ENCODE data around the gene TRIM4.
A peak's percentile ranks its signal among the peaks of the same experiment; 100 is the strongest.
"Not testable (repeated sequence)": the region's sequence is repeated elsewhere in the genome, so short reads cannot be mapped to it uniquely, and the experiment has no call there.

TRIM4 gene, protein sequence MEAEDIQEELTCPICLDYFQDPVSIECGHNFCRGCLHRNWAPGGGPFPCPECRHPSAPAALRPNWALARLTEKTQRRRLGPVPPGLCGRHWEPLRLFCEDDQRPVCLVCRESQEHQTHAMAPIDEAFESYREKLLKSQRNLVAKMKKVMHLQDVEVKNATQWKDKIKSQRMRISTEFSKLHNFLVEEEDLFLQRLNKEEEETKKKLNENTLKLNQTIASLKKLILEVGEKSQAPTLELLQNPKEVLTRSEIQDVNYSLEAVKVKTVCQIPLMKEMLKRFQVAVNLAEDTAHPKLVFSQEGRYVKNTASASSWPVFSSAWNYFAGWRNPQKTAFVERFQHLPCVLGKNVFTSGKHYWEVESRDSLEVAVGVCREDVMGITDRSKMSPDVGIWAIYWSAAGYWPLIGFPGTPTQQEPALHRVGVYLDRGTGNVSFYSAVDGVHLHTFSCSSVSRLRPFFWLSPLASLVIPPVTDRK

DNA sequence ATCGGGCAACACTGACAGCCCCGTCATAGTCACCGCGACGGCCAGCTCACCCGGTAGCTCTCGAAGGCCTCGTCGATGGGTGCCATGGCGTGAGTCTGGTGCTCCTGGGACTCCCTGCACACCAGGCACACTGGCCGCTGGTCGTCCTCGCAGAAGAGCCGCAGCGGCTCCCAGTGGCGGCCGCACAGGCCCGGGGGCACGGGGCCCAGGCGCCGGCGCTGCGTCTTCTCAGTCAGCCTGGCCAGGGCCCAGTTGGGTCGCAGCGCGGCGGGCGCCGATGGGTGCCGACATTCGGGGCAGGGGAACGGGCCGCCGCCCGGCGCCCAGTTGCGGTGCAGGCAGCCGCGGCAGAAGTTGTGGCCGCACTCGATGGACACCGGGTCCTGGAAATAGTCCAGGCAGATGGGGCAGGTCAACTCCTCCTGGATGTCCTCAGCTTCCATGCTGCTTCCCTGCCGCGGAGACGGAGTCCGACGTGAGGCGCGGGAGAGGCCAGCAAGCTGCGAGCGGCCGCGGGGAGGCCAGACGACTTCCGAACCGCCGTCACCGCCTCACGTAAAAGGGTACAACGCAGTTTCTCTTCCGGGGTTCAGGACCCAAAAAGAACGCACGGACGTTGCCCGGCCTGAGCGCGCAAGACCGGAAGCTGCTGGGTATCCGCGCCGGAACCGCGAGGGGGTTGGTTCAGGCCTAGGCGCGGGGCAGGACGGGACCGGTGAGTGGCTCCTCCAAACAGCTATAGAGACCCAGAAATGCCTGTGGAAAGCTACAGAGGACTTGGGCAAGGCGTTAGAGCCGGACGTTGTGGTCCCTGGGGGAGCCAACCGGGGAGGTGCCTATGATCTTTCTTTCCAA lies at the start of gene TRIM4:
Gene TRIM4, minus strand, starts transcription at position 572 of the 855 bp plus-strand sequence. Its CDS starts 129 bp downstream, at position 443.
- Histone ChIP-seq H3K27ac (ENCODE audit: low read depth, low read length) (peak within 1 kb of the TSS; percentile 97), H3K9ac (ENCODE audit: low read length) (peak within 1 kb of the TSS; percentile 75), H3K4me1 (ENCODE audit: control insufficient read depth, insufficient read depth, low read length) (peaks cover 23% of the 10 kb centered on the region), H3K36me3 (ENCODE audit: control insufficient read depth, insufficient read depth, low read length) (peaks cover 4% of the 10 kb centered on the region), H3K27me3 (ENCODE audit: control insufficient read depth, insufficient read depth, low read length) (no peaks in the 10 kb centered on the region), H3K4me3 (ENCODE audit: low read length) (peak within 1 kb of the TSS; percentile 93)

DNA sequence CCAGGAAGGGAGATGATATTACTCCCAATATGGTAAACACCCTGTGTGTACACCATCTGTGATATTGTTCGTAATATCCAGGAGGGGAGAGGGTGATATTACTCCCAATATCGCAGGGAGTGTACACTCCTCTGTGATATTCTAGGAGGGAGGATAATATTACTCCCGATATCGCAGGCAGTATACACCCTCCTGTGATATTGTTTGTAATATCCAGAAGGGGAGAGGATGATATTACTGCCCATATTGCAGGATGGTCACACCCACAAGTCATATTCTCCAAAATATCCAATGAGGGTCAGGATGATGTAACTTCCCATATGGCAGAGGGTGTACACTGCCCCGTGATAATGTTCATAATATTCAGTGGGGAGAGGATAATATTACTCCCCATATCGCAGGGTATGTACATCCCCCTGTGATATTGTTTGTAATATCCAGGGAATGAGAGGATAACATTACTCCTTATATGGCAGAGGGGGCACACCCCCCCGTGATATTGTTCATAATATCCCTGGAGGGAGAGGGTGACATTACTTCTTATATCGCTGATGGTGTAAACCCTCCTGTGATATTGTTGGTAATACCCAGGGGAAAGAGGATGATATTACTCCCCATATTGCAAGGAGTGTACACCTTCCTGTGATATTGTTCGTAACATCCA lies 39.4 kb upstream of the TRIM4 start:
- Histone ChIP-seq H3K9ac (ENCODE audit: low read length) (no peak overlapping the region), H3K27ac (ENCODE audit: low read depth, low read length) (no peak overlapping the region), H3K27me3 (ENCODE audit: control insufficient read depth, insufficient read depth, low read length) (peaks cover 5% of the 10 kb centered on the region), H3K4me1 (ENCODE audit: control insufficient read depth, insufficient read depth, low read length) (no peaks in the 10 kb centered on the region), H3K36me3 (ENCODE audit: control insufficient read depth, insufficient read depth, low read length) (no peaks in the 10 kb centered on the region), H3K4me3 (ENCODE audit: low read length) (no peak overlapping the region)

DNA sequence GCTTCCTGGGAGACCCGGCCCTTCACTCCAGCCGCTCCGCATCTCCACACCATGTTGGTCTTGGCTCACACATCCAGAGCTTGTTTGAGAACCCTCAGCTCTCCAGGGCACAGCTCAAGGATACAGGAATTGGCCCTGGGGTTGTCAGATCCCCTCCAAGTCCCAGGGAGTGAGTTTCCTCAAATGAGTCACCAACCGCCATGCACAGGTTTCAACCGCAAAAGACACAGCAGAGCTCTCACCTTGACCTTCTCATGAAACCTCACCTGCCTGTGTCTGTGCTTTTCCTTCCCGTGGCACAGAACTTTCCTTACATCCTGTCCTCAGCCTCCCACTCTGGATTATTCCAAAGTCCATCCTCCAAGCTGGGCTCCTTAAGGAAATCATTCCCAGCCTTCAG lies 35.9 kb upstream of the TRIM4 start:
- no peaks in the 10 kb centered on the region for H3K4me1 ChIP-seq (ENCODE audit: control insufficient read depth, insufficient read depth, low read length)
- no peak overlapping the region for H3K9ac ChIP-seq (ENCODE audit: low read length)
- no peaks in the 10 kb centered on the region for H3K27me3 ChIP-seq (ENCODE audit: control insufficient read depth, insufficient read depth, low read length)
- no peaks in the 10 kb centered on the region for H3K36me3 ChIP-seq (ENCODE audit: control insufficient read depth, insufficient read depth, low read length)
- no peak overlapping the region for H3K4me3 ChIP-seq (ENCODE audit: low read length)
- H3K27ac ChIP-seq (ENCODE audit: low read depth, low read length), result no peak overlapping the region

DNA sequence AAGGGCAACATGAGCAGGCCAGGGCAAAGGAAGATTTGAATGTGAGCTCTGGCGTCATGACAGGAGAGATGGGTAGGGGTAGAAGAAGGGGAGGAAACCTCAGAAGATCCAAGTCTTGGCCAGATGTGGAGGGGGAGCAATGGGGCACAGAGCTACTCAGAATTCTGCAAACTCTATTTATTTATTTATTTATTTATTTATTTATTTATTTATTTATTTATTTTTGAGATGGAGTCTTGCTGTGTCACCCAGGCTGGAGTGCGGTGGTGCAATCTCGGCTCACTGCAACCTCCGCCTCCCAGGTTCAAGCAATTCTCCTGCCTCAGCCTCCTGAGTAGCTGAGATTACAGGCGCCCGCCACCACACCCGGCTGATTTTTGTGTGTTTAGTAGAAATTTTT lies 35.3 kb upstream of the TRIM4 start:
- H3K4me3 ChIP-seq (ENCODE audit: low read length); H3K27ac ChIP-seq (ENCODE audit: low read depth, low read length); H3K36me3 ChIP-seq (ENCODE audit: control insufficient read depth, insufficient read depth, low read length); H3K9ac ChIP-seq (ENCODE audit: low read length); H3K4me1 ChIP-seq (ENCODE audit: control insufficient read depth, insufficient read depth, low read length); H3K27me3 ChIP-seq (ENCODE audit: control insufficient read depth, insufficient read depth, low read length): not testable (repeated sequence)

DNA sequence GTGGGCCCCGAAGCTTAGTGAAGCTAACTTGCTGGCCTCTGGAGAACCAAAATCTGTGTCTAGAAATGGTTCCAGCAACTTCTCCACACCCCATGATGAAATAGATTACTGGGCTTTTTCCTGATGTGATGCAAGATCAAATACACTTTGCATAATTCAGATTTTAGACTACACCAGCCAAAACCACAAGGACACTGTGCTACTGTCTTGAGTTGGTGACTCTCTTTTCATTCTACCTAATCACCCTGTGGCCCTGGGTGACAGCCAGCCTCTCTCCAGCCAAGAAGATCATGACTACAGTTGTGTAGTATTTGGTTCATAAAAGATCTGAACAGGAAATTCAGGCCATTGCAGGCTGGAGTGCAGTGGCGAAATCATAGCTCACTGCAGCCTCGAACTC lies 34.3 kb upstream of the TRIM4 start:
- no peak overlapping the region for H3K27ac ChIP-seq (ENCODE audit: low read depth, low read length)
- H3K4me3 ChIP-seq (ENCODE audit: low read length), result no peak overlapping the region

DNA sequence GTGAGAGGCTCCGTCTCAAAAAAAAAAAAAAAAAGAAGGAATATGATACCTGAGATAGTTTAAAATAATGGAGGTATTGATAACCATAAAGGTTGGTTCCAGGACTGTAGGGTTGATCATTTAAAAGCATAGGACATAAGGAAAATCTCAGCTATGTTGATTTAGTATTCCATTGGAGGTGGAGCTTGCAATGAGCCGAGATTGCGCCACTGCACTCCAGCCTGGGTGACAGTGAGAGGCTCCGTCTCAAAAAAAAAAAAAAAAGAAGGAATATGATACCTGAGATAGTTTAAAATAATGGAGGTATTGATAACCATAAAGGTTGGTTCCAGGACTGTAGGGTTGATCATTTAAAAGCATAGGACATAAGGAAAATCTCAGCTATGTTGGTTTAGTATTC lies 33.3 kb upstream of the TRIM4 start:
- H3K4me1 ChIP-seq (ENCODE audit: control insufficient read depth, insufficient read depth, low read length); H3K27me3 ChIP-seq (ENCODE audit: control insufficient read depth, insufficient read depth, low read length); H3K36me3 ChIP-seq (ENCODE audit: control insufficient read depth, insufficient read depth, low read length); H3K9ac ChIP-seq (ENCODE audit: low read length); H3K4me3 ChIP-seq (ENCODE audit: low read length); H3K27ac ChIP-seq (ENCODE audit: low read depth, low read length): not testable (repeated sequence)

More for the DNA sequence above, 34.3 kb upstream of the TRIM4 start:
- H3K9ac ChIP-seq (ENCODE audit: low read length), result no peak overlapping the region
- no peaks in the 10 kb centered on the region for H3K36me3 ChIP-seq (ENCODE audit: control insufficient read depth, insufficient read depth, low read length)
- no peaks in the 10 kb centered on the region for H3K4me1 ChIP-seq (ENCODE audit: control insufficient read depth, insufficient read depth, low read length)
- H3K27me3 ChIP-seq (ENCODE audit: control insufficient read depth, insufficient read depth, low read length), result no peaks in the 10 kb centered on the region

DNA sequence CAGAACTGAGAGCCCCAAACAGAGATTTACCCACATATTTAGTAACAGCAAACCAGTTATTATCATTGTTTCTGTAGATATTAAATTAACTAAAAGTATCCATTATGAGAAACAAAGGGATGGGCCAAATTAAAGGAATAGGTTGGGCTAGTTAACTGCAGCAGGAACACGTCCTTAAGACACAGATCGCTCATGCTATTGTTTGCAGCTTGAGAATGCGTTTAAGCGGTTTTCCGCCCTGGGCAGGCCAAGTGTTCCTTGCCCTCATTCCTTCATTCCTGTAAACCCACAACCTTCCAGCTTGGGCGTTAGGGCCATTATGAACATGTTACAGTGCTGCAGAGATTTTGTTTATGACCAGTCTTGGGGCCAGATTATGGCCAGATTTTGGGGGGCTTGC lies 31.5 kb upstream of the TRIM4 start:
- not testable (repeated sequence) for H3K27ac ChIP-seq (ENCODE audit: low read depth, low read length); H3K4me1 ChIP-seq (ENCODE audit: control insufficient read depth, insufficient read depth, low read length); H3K27me3 ChIP-seq (ENCODE audit: control insufficient read depth, insufficient read depth, low read length); H3K36me3 ChIP-seq (ENCODE audit: control insufficient read depth, insufficient read depth, low read length); H3K4me3 ChIP-seq (ENCODE audit: low read length); H3K9ac ChIP-seq (ENCODE audit: low read length)

DNA sequence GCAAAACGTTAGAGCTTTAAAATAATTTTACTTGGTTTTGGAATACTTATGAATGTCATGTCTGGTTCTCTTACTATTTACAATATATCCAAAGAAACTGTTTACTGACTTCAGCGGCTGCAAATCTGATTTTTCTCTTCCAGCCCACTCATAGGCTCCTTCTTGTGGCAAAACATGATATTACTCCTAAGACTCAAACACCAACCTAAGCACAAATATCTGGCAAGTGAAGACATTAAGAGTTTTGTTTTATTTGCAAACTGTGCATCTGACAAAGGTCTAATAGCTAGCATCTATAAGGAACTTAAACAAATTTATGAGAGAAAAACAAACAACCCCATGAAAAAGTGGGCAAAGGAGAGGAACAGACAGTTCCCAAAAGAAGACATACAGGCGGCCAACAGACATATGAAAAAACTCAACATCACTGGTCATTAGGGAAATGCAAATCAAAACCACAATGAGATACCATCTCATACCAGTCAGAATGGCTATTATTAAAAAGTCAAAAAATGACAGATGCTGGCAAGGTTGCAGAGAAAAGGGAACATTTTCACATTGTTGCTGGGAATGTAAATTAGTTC lies 30.4 kb upstream of the TRIM4 start:
- no peaks in the 10 kb centered on the region for H3K4me1 ChIP-seq (ENCODE audit: control insufficient read depth, insufficient read depth, low read length)
- H3K36me3 ChIP-seq (ENCODE audit: control insufficient read depth, insufficient read depth, low read length), result no peaks in the 10 kb centered on the region
- H3K27me3 ChIP-seq (ENCODE audit: control insufficient read depth, insufficient read depth, low read length), result no peaks in the 10 kb centered on the region
- no peak overlapping the region for H3K9ac ChIP-seq (ENCODE audit: low read length)
- no peak overlapping the region for H3K4me3 ChIP-seq (ENCODE audit: low read length)
- no peak overlapping the region for H3K27ac ChIP-seq (ENCODE audit: low read depth, low read length)

DNA sequence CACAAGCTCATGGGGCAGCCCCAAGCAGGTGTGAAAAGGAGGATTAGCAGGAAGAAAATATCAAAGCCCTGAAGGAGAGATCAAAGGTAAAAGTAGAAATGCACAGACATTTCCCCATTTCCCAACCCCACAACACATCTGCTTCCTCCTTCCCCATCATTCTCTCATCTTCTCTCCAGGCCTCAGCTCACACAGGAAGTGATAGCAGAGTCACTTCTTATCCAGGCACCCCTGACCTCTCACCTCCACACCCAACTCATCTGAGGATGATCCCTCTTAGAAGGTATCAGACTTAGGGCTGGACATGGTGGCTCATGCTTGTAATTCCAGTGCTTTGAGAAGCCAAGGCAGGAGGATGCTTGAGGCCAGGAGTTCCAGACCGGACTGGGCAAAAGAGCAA lies 28.3 kb upstream of the TRIM4 start:
- Histone ChIP-seq H3K4me1 (ENCODE audit: control insufficient read depth, insufficient read depth, low read length) (no peaks in the 10 kb centered on the region), H3K4me3 (ENCODE audit: low read length) (no peak overlapping the region), H3K9ac (ENCODE audit: low read length) (no peak overlapping the region), H3K36me3 (ENCODE audit: control insufficient read depth, insufficient read depth, low read length) (no peaks in the 10 kb centered on the region), H3K27ac (ENCODE audit: low read depth, low read length) (no peak overlapping the region), H3K27me3 (ENCODE audit: control insufficient read depth, insufficient read depth, low read length) (no peaks in the 10 kb centered on the region)

DNA sequence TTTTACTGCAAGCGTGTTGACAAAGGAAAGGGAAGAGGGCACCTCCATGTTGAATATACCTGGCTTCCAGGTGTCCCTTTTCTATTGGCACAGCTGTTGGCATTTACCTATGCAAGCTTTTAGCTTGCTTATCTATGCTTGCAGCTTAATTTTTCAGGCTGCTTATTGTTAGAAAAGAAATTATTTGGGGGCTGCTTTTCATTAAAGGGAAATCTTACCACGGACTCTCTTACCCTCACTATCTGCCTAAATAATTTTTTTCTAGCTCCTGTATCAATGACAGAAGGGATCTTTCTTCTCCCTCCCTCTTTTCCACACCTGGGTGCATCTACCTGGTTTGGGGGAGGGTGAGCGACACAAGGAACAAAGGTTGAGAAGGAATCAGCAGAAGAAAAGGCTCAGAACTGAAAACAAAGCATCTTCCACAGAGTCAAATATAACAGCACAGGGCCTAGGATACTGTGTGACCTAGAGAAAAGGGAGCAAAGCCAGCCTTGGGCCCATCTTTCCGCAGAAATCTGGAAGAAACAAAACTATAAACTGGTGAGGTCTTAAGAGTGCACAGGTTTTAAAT lies 25.3 kb upstream of the TRIM4 start:
- Histone ChIP-seq H3K9ac (ENCODE audit: low read length) (no peak overlapping the region), H3K4me1 (ENCODE audit: control insufficient read depth, insufficient read depth, low read length) (no peaks in the 10 kb centered on the region), H3K4me3 (ENCODE audit: low read length) (no peak overlapping the region), H3K27me3 (ENCODE audit: control insufficient read depth, insufficient read depth, low read length) (no peaks in the 10 kb centered on the region), H3K27ac (ENCODE audit: low read depth, low read length) (no peak overlapping the region), H3K36me3 (ENCODE audit: control insufficient read depth, insufficient read depth, low read length) (no peaks in the 10 kb centered on the region)

DNA sequence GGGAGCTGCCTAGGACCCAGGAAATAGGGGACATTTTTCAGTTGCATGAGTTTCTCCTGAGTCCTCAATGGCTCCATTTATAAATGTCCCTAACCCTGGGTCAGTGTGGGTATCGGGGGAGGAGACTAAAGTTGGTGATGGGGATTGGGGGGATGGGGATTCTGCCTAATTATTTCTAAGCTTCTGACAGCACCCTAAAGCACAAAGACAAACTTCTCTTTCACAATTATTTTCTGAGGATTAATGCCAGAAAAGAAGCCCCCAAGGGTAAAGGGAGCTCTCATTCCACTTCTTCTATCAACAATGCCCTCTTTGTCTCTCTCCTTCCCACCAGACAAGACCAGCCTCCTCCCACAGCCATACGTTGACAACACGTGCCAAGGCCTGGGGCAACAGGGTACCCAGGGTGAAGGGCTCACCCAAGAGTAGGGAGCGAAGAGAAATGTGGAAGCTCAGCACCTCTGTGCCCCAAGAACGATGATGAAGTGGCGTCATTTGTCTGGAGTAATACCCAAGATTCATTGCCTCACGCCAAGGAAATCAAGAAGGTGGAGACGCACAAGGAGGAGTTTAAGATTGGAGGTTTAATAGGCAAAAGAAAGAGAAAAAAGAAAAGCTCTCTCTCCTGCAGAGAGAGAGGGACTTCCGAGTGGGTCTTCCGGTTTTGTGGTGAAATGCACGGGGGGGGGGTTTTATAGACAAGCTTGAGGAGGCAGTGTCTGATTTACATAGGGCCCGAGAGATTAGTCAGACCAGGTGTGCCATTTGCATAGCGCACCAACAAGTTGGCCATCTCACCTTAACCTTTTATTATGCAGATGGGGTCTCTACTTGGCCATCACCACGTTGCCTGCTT lies 24.5 kb upstream of the TRIM4 start:
- H3K4me1 ChIP-seq (ENCODE audit: control insufficient read depth, insufficient read depth, low read length), result no peaks in the 10 kb centered on the region
- H3K36me3 ChIP-seq (ENCODE audit: control insufficient read depth, insufficient read depth, low read length), result no peaks in the 10 kb centered on the region
- no peak overlapping the region for H3K4me3 ChIP-seq (ENCODE audit: low read length)
- no peak overlapping the region for H3K27ac ChIP-seq (ENCODE audit: low read depth, low read length)
- H3K9ac ChIP-seq (ENCODE audit: low read length), result no peak overlapping the region
- no peaks in the 10 kb centered on the region for H3K27me3 ChIP-seq (ENCODE audit: control insufficient read depth, insufficient read depth, low read length)

All from rectal smooth muscle tissue (tissue), 1 donor.